PC-9 (cell line): Measurements from ENCODE around the gene CCNY. TPM values are rescaled to one million over a fixed set of nuclear protein-coding genes. Genes with fewer than 3 reads are reported as not detected.

Experiments used
- BruUV-seq: library from RNA; stranded (reverse); fragments of 400-500 nt; replicated peaks from 2 replicates; lab custom pipeline; 2021; lab: Mats Ljungman, UMichigan
- CTCF ChIA-PET: fragments of 300-600 bp; sonication (Branson Sonifier 250); formaldehyde crosslinking; loops from one replicate; lab custom pipeline; 2022; ENCODE audit warnings: antibody characterized with exemption; lab: Charles Lee
- POLR2A ChIA-PET: fragments of 300-600 bp; sonication (Branson Sonifier 250); formaldehyde crosslinking; loops from one replicate; lab custom pipeline; 2022; ENCODE audit warnings: antibody characterized with exemption; ENCODE audit not compliant: unreplicated experiment; lab: Charles Lee
- DNase-seq, 2 experiments: peaks; one replicate each; pipeline versions ENCODE4 v3.0.0 to v3.0.0-alpha.2; 2015 to 2022; ENCODE audit warnings: mixed read lengths in 1 of 2
- H2AFZ ChIP-seq: fragments of 200-600 bp; sonication (generic); 2 replicates; pipeline ENCODE4 v1.8.1; 2017; ENCODE audit warnings: antibody characterized with exemption
- H3F3A ChIP-seq: fragments of 200-600 bp; sonication (generic); 2 replicates; pipeline ENCODE4 v1.8.1; 2017; ENCODE audit warnings: antibody characterized with exemption, mild to moderate bottlenecking, low read depth; ENCODE audit not compliant: insufficient read depth
- H3K27ac ChIP-seq: fragments of 200-600 bp; sonication (generic); 2 replicates; pipeline ENCODE4 v1.6.1; 2016; ENCODE audit warnings: mixed run types
- H3K27me3 ChIP-seq: fragments of 200-600 bp; sonication (generic); 2 replicates; pipeline ENCODE4 v1.6.1; 2016; ENCODE audit warnings: low read depth, mixed run types; ENCODE audit not compliant: insufficient read depth
- H3K36me3 ChIP-seq: fragments of 200-600 bp; sonication (generic); 2 replicates; pipeline ENCODE4 v1.6.1; 2016; ENCODE audit warnings: low read depth, mixed run types
- H3K4me1 ChIP-seq: fragments of 200-600 bp; sonication (generic); replicated peaks from 2 replicates; pipeline ENCODE4 v1.6.1; 2016; ENCODE audit warnings: mixed run types; ENCODE audit not compliant: insufficient read depth
- H3K4me2 ChIP-seq: fragments of 200-600 bp; sonication (generic); 2 replicates; pipeline ENCODE4 v1.6.1; 2017; ENCODE audit warnings: mixed run types
- H3K4me3 ChIP-seq: fragments of 200-600 bp; sonication (generic); 2 replicates; pipeline ENCODE4 v1.6.1; 2016; ENCODE audit warnings: mixed run types
- H3K79me2 ChIP-seq: fragments of 200-600 bp; sonication (generic); 2 replicates; pipeline ENCODE4 v1.6.1; 2017; ENCODE audit warnings: low read depth, mixed run types
- H3K9me2 ChIP-seq: fragments of 200-600 bp; sonication (generic); 2 replicates; pipeline ENCODE4 v1.8.1; 2017; ENCODE audit warnings: mild to moderate bottlenecking; ENCODE audit not compliant: insufficient read depth
- H3K9me3 ChIP-seq: fragments of 200-600 bp; sonication (generic); 2 replicates; pipeline ENCODE4 v1.8.1; 2016; ENCODE audit warnings: low read depth; ENCODE audit not compliant: insufficient read depth
- H4K20me1 ChIP-seq: fragments of 200-600 bp; sonication (generic); 2 replicates; pipeline ENCODE4 v1.8.1; 2017; ENCODE audit not compliant: insufficient read depth
- CTCF ChIP-seq: fragments of 200-600 bp; sonication (generic); conservative IDR thresholded peaks from 2 replicates; pipeline ENCODE4 v1.6.1; 2017; ENCODE audit warnings: mixed run types, antibody characterized with exemption, mild to moderate bottlenecking, moderate library complexity
- EZH2 ChIP-seq: fragments of 200-600 bp; sonication (generic); IDR thresholded peaks from 2 replicates; pipeline ENCODE4 v1.8.0; 2017; ENCODE audit warnings: antibody characterized with exemption, low read depth
- intact Hi-C: fragments of 100-400 bp; cut with micrococcal nuclease; formaldehyde crosslinking; loops from one replicate; pipeline ENCODE4 v1.10.0; 2022; ENCODE audit not compliant: unreplicated experiment
- total RNA-seq: library from RNA; stranded (reverse); gene quantifications from 2 replicates; pipeline ENCODE4 v1.2.3, GENCODE V29; 2021

Gene CCNY
- total RNA-seq, 1 experiment from 2014 or later = 69.5 TPM

- Histone ChIP-seq H3K27ac (no peak overlapping the region), H3K4me3 (no peak overlapping the region), H3K9me3 (no peaks in the 10 kb centered on the region), H3K79me2 (no peaks in the 10 kb centered on the region), H3K27me3 (no peaks in the 10 kb centered on the region), H2AFZ (no peak overlapping the region), H4K20me1 (no peaks in the 10 kb centered on the region), H3K4me1 (no peaks in the 10 kb centered on the region), H3K4me2 (no peak overlapping the region), H3K9me2 (no peaks in the 10 kb centered on the region), H3F3A (no peaks in the 10 kb centered on the region), H3K36me3 (no peaks in the 10 kb centered on the region)
- DNase-seq = no peak
- TF ChIP-seq EZH2 = no peak
- intact Hi-C loops = no loop called here
- BruUV-seq = no TSS peak
- POLR2A ChIA-PET = no interaction called here
- CTCF ChIA-PET = no interaction called here
Observed at GRCh38 chr10:35585356-35585755, 249.0 kb downstream of the CCNY start.

- no peak for TF ChIP-seq CTCF
- TF ChIP-seq EZH2 = no peak
- Histone ChIP-seq H3K9me3 (no peaks in the 10 kb centered on the region), H3K4me2 (no peak overlapping the region), H3K9me2 (no peaks in the 10 kb centered on the region), H3K27me3 (no peaks in the 10 kb centered on the region), H4K20me1 (no peaks in the 10 kb centered on the region), H3F3A (no peaks in the 10 kb centered on the region), H3K36me3 (no peaks in the 10 kb centered on the region), H3K27ac (no peak overlapping the region), H2AFZ (no peak overlapping the region), H3K79me2 (no peaks in the 10 kb centered on the region), H3K4me1 (no peaks in the 10 kb centered on the region), H3K4me3 (no peak overlapping the region)
- CTCF ChIA-PET = no interaction called here
- BruUV-seq = no TSS peak
- DNase-seq = no peak
- POLR2A ChIA-PET = interaction anchor here (0.9 kb wide), 1 partner anchor 239 kb away, joined by 3 read pairs; no protein-coding TSS in a partner anchor
- intact Hi-C loops = no loop called here
Observed at GRCh38 chr10:35585903-35586535, 249.7 kb downstream of the CCNY start.

GRCh38 chr10:35588836-35589235 is 252.5 kb downstream of the CCNY start:
- Histone ChIP-seq H2AFZ (no peak overlapping the region), H4K20me1 (no peaks in the 10 kb centered on the region), H3K4me2 (no peak overlapping the region), H3K36me3 (no peaks in the 10 kb centered on the region), H3K9me2 (no peaks in the 10 kb centered on the region), H3K27ac (no peak overlapping the region), H3K27me3 (no peaks in the 10 kb centered on the region), H3K9me3 (no peaks in the 10 kb centered on the region), H3K4me3 (no peak overlapping the region), H3K4me1 (no peaks in the 10 kb centered on the region), H3F3A (no peaks in the 10 kb centered on the region), H3K79me2 (no peaks in the 10 kb centered on the region)
- CTCF ChIA-PET = no interaction called here
- no peak for DNase-seq
- intact Hi-C loops = no loop called here
- TF ChIP-seq EZH2 (no peak), CTCF (no peak)
- no TSS peak for BruUV-seq
- POLR2A ChIA-PET = interaction anchor here (0.6 to 0.8 kb wide), 2 partner anchors 240 to 679 kb away, joined by 4 to 16 read pairs; no protein-coding TSS in a partner anchor
